Activated CD4-positive, CD25-positive, alpha-beta regulatory T cell (primary cell): Measurements from ENCODE around the gene KLHDC7B.
A peak's percentile ranks its signal among the peaks of the same experiment; 100 is the strongest.
"Not testable (repeated sequence)": the region's sequence is repeated elsewhere in the genome, so short reads cannot be mapped to it uniquely, and the experiment has no call there.

ENCODE experiments used
- DNase-seq, 4 experiments: peaks; one replicate each; lab custom pipeline; 2025; lab: John Stamatoyannopoulos, UW

Gene KLHDC7B

DNA sequence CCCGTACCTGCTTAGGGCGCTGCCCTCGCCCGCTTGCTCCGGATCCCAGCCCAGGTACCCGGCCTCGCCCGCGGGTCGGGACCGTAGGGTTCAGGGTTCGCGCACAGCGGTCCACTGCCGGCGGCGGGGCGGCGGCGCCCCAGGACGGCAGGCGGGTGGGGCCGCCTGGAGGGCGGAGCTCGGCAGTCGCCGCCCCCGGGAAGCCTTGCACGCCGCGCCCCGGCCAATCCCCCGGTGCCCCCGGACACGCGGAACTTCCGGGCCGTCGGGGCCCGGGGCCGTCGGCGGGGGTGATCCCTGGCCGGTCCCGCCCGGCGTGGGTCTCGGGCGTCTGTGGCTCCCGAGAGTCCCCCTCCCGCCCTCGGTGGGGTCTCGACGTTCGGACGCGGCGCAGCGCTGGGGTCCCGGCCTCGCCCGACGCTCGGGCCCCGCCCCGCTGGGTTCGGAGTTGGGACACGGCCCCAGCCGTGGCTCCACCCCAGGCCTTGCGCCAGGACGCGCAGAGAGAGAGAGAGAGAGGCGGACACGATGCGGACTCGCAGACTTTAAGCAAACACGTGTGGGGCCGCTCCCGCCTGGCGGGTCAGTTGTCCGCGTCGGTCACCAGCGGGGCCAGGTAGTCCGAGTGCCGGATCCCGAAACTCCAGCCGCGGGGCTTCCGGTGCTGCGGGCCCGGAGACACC is 15.7 kb upstream of the KLHDC7B start, which contains the start of gene TYMP:
Gene TYMP, minus strand, starts transcription at position 116 of the 683 bp plus-strand sequence. CDS start 303 bp downstream, outside the sequence.
- peak; percentile 58 to 69 (median 66) for DNase-seq

- DNase-seq, result no peak
Observed at GRCh38 chr22:50530580-50530876, 15.2 kb upstream of the KLHDC7B start.

- peak; percentile 63 to 78 (median 76) for DNase-seq
Observed at GRCh38 chr22:50530877-50531545, 14.7 kb upstream of the KLHDC7B start.

DNA sequence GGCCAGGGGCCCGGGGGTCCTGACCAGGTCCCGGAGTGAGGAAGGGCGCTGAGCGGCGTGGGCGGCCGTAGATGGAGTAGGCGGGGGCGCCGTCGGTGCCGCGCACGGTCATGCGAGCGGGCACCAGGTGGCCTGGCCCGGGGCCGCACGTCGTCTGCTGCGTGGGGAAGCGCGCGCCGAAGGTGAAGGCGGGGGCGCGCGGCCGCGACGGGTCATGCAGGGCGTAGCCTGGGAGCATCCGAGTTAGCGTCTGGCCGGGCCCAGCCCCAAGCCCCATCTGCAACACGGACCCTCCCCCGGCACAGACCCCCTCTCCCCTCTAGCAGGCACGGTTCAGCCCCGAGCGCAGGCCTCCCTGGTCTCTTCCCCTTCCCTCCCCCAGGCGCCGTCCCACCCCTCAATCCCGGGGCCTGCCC is 14.1 kb upstream of the KLHDC7B start:
- DNase-seq, result peak; percentile 62 to 79 (median 69)

DNA sequence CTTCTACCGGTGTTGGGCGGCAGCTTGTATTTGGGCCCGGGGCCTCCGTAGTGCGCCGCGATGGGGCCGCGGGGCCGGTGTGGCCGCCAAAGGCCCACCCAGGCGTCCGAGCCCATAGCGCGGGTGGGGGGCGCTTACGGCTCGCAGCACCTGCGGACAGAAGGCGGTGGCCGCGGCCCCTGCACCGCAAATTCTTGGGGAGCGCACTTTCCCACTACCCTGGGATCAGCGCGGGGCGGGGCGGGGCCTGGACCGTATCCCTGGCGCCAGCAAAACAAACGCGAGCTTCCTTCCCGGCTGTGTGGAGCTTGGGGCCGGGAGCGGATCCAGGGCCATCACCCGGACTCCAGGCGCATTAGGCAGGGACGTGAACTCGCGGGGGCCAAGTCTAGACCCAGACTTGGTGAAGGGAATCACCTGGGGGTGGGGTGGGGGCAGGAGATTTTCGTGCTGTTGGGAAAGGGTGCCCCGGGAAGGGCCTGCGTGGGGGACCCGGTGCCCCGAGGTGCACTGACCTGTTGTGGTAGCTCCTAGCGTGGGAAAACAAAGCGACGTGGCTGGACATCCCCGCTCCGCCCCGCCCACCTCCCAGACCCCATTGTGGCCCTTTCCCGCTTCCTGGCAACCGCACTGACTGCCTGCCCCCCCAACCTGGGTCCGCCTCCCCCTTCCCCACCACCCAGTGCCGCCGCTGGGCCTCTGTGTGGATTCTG is 13.6 kb upstream of the KLHDC7B start:
- no peak for DNase-seq

- DNase-seq, result no peak
Observed at GRCh38 chr22:50532824-50533796, 12.6 kb upstream of the KLHDC7B start.

- DNase-seq, result not testable (repeated sequence)
Observed at GRCh38 chr22:50533856-50534711, 11.6 kb upstream of the KLHDC7B start.

- DNase-seq, result no peak
Observed at GRCh38 chr22:50535113-50535512, 10.6 kb upstream of the KLHDC7B start.

DNA sequence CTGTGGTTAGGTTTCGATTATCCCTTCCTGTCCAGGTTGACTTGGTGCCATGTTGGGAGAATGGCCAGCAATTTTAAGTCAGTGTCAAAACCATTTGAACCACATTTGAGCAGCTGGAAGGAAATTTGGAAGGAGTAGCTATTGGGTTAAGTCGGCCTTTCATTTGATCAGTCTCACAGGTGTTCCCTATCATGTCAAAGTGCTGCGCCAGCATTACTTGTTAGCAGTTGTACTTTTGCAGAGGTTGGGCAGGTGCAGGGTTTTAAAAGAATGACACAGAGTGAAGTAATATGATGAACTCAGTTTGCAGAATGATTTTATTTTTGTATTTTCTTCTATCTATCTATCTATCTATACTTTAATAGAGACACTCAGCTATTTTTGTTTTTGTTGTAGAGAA is 9.5 kb upstream of the KLHDC7B start:
- DNase-seq, result no peak

GRCh38 chr22:50537765-50538164 is 7.9 kb upstream of the KLHDC7B start:
- DNase-seq, result no peak

DNA sequence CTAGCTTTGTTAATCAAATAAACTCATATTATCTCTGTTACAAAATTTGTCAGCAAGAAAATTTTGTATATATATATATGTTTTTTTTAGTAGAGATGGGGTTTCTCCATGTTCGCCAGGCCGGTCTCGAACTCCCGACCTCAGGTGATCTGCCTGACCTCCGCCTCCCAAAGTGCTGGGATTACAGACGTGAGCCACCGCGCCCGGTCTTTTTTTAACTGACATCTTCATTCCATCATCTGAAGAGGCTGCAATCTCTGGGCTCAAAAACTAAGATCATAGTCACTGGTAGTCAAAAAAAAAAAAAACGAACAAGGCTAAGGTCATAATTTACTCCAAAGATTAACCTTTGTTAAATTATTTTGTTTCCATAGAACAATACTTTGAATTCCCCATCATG is 5.3 kb upstream of the KLHDC7B start:
- no peak for DNase-seq

DNA sequence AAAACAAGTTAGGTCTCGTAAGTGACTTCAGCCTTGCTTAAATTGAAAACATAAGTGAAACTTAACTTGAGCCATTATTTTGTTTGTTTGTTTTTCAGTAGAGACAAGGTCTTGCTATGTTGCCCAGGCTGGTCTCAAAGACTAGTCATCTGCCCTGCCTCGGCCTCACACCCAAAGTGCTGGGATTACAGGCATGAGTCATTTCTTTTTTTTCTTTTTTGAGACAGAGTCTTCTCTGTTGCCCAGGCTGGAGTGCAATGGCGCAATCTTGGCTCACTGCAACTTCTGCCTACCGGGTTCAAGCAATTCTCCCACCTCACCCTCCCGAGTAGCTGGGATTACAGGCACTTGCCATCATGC is 4.1 kb upstream of the KLHDC7B start:
- DNase-seq, result not testable (repeated sequence)

- DNase-seq, result no peak
Observed at GRCh38 chr22:50542416-50542927, 3.2 kb upstream of the KLHDC7B start.

DNA sequence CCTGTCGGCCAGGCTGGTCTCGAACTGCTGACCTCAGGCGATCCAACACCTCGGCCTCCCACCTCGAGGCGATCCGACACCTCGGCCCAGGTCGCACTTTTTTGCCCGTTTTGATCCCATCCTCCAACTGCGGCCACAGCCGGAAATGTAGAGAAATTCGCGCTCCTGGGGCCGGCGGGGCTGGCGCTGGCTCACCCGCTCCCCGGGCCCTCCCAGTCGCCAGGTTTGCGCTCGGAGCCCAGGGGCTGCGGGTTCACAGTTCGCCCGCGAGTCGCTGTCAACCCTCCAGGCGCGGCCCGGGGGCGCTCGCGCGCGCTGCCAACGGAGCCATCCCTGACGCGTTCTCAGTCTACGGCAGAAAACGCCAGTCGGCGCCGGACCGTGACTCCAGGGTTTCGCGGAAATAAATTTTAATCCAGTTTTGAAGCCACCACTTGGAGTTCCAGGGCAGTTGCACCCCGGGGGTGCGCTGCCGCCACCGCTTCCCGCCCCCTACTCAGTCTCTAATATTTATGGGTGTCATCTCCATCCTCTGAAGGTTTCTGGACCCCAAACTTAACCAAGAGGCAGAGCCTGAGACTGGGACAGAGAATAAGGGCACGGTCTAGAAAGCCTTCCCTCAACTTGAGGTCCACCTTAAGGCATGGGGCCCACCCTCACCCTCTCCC is 1.5 kb upstream of the KLHDC7B start:
- DNase-seq, result peak; percentile 63 to 77 (median 70)

- no peak for DNase-seq
Observed at GRCh38 chr22:50544746-50545253, 899 bp upstream of the KLHDC7B start.

DNA sequence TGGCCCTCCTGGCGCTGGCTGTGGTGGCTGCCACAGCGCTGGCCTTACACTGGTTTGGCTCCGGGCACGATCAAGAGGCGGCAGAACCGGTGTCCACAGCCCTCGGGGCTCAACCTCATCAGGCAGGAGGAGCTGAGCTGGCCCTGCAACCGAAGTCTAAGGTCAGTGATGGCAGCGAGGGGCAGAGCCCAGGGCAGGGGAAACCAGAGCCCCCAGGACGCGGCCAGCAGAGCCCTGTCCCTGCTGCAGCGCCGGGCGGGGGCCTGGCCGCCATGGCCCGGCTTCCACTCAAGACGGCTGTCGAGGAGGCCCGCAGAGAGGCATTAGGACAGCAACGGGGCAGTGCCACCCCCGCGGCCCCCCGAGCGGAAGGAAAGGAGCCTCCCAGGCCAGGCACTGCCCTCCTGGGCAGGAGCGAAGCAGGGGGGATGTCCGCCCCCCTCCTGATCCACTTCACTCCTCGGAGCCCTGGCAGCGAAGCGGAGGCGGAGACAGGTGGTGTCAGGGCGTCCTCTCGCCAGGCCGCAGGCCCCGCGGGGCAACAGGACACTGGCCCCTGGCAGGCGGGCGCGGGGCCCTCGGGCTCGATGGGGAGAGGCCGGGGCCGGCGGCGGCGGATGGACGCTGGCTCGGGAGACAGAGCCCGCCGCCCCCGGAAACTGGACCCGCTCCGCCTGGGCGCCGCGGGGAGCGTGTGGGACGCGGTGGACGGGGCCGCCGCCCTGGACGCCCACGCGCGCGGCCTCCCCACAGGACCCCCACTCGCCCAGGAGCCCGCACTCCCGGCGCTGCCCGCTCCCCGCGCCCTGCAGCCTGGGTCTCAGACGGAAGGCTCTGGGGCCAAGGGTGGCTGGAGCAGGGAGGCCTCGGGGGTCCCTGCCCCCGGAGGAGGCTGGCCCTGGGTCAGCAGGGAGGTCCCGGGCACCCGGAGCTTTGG is 895 bp downstream of the KLHDC7B start:
- DNase-seq, result no peak

- no peak for DNase-seq
Observed at GRCh38 chr22:50547263-50547985, 1.7 kb downstream of the KLHDC7B start.
